Measurements from ENCODE around the gene BASP1.
A peak's percentile ranks its signal among the peaks of the same experiment; 100 is the strongest.

The BASP1 gene, protein sequence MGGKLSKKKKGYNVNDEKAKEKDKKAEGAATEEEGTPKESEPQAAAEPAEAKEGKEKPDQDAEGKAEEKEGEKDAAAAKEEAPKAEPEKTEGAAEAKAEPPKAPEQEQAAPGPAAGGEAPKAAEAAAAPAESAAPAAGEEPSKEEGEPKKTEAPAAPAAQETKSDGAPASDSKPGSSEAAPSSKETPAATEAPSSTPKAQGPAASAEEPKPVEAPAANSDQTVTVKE

DNA sequence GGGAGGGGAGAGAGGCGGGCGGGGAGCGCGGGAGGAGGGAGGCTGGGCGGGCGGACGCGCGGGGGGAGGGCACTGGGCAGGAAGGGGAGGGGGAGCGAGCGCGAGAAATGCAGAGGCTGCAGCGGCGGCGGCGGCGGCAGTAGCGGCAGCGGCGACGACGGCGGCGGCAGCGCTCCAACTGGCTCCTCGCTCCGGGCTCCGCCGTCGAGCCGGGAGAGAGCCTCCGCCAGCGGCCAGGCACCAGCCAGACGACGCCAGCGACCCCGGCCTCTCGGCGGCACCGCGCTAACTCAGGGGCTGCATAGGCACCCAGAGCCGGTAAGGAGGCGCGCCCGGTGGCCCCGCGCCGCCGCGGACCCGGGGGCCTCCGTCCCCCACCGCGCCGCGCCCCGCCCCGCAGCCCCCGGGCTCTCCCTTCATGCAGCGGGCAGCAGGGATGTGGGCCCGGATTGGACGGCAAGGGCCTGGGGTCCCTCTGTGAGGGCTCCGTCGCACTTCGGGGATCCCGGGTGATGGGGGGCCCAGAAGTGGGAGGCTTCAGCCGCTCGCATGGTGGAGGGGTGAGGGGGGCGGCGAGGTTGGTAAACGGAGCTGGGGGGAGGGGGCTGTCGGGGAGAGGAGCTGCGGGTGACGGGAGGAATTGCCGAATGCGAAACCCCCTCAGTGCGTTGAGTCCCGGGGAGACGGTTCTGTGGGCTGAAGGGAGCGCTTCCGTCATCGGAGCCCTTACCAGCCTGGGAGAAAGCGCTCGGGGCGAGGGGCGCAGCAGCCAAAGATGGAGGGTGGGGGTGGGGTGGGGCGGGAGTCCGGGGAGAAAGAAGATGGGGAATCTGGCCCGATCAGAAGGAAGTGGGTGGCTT lies at the start of gene BASP1:
TSS of gene BASP1 (plus strand) at position 139 of the 860 bp plus-strand sequence. CDS start 57,586 bp downstream, outside the sequence.
- peak; percentile 69 to 90 for DNase-seq

DNA sequence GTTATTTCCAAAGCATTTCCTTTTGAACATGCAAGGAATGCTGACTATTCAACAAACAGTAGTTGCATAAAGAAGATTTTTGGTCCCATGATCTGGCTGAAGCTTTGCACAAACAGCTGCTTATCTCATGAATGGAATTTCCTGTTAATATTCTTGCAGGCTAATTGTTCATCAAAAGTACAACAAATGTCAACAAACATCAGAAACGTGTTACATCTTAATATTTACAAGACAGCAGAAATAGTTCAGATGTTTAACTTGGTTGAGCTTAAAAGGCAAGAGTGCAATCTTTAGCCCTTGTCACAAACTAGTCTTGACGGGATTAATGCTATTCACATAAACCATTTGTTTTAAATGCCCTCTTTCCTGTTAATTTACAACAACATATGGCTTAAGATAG lies 47.9 kb upstream of the BASP1 start:
- no peak for DNase-seq

DNA sequence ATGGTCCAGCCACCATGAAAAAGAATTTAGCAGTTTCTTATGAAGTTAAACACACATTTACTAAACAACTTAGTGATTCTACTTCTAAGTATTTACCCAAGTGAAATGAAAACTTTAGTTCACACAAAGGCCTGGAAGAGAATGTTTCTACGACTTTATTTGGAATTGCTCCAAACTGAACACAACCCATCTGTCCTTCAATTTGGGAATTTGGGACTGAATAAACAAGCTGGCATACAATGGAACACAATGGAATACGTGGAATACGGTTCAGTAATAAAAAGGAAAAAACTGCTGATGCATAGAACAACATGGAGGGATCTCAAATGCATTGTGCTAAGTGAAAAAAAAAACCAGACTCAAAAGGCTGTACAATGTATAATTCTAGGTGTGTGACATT lies 44.6 kb upstream of the BASP1 start:
- DNase-seq = peak; percentile 71 to 81

DNA sequence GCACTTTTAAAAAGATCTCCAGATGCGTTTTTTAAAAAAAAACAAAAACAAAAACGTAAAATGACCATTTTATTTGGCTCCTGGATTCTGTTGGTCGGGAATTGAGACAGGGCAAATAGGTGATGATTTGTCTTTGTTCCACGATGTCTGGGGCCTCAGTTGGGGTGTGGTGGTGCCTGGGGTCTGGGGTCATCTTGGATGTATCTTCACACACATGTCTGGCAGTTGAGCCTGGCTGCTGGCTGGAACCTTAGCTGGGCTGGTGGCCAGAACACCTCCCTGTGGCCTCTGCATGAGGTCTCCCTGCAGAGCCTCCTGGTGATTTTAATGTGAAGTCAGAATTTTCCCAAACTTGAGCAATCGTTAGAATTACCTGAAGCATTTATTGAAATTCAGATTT lies 42.5 kb upstream of the BASP1 start:
- peak in 1 of 2 experiments; percentile 44 for DNase-seq

DNA sequence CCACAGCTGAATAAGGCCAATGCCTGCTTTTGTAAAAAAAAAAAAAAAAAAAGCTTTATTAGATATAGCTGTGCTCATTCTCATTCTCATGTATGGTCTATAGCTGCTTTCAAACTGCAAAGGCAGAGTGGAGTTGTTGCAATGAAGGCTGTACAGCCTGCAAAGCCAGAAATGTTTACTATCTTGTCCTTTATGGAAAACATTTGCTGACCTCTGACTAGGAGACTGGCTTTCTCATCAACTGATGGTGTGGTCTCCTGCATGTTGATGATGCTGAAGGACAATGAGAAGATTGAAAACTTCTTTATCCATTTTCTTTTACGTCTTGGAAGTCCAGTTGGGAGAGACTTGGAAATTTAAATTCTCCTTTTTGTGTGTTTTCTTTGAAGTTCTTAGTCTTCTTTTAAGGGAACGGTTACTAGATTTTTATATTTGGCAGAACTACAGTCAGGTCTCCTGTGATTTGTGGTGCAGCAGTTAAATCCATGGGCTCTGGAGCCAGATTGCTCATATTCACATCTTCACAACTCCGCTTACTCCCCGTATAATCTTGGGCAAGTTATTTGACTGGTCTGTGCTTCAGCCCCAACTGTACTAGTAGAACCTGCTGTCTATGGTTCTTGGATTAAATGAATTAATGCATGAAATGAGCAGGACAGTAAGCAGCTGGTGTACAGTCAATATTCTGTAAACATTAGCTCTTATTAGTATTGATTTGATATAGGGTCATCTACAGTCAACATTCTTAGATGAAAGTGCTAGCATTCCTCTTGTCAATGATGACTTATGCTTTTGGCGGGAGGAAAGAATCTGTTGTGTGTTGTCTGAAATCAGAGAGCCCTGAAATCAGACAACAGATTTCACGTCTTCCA lies 39.7 kb upstream of the BASP1 start:
- no peak for DNase-seq

DNA sequence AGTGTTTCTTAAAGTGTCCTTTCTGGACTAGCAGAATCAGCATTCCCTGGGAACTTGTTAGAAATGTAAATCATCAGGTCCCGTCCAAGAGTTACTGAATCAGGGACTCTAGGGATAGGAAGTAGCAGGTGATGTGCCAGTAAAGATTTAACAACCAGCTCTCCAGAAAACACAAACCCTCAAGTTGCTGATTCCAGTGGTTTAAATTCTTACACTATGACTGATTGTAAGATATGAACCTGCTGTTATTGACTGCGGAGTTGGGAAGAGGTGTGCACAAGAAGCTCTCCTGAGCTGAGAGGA lies 39.1 kb upstream of the BASP1 start:
- no peak for DNase-seq

DNA sequence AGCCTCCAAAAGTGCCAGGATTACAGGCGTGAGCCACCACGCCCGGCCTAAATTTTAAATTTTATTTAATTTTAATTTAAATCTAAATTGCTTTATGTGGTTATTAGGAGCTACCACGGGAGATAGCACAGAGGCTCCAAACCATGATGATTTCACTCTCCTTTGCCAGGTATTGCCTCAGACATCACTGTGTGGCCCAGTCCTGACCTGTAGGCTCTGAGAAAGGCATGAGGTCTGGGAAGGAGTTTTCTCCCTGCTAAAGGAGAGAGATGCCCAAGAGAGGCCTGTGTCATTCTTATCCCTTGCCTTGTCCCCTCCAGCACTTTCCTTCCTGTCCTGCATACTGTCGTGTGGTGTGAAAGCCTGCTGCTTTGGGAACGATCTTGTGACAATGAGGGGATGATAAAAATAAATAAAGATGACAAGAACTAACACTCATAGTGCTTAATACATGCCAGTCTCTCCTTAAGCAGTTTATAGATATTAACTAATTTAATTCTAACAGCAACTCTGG lies 37.0 kb upstream of the BASP1 start:
- no peak for DNase-seq

DNA sequence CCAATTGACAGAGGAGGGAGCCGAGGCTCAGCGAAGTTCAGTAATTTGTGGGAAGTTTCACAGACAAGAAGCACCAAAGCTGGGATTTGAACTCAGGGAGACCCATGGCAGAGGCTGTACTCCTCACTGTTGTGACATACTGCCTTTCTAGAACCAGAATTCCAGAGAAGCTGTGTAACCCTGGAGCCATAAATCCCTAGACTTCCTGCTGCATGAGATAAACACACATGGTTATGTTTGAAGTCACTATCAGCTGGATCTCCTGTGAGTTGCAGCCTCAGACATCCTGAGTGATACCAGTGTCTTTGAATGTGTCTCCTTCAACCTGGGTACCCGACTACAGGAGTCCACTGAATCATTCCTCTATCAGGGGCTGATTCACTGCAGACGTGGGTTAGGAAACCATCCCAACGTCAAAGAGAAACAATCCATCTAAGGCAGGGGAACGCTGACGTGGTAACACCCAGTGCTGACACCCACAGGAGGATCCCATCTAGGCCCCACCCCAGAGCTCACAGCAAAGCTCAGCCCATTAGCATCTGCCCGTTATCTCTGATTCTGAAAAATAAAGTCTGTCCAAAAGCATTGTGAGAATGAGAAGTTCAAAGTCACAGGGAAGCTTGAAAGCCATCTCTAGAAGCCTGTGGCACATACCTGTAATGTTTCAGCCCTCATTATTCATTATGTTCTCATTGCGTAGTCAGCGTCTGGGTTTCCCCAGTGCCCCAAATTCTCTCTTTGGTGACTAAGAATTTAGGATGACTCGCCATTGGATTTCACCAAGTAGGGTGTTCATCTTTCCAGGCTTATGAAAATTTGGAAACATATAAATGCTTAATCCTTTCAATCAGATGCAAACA lies 36.3 kb upstream of the BASP1 start:
- DNase-seq = no peak

DNA sequence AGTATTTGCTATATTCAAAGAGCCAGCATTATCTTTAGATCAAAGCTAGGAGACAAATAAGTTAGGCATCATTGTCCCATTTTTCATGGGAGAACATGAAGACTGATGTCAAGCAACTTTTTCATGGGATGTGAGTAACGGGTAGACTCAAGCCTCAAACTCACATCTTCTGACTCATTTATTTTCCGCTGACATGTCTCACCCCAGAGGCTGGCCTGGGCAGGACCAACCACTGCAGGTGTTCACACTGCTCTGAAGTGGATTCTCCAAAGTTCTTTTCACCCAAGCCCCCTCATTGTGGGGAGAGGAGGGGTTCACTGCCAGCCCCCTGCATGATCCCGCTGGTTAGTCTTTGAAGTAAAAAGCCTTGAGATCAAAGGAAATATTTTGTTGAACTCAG lies 34.9 kb upstream of the BASP1 start:
- DNase-seq = no peak

DNA sequence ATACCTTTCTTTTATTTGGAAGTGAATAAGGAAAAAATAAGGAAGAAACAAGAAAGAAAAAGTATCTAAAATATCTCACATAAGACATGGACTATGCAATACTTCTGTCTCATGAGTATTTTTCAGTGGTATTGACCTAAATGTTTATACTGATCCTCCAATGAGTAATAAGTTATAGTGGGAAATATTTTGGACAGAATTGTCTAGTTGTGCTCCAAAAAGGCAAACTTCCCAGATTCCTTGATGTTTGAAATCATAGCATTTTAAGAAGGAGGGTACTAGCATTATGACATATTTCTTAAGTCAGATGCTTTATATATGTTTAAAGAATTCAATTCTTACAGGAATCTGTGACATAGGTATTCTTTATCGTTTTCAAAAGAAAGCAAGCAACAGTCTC lies 34.5 kb upstream of the BASP1 start:
- no peak for DNase-seq

DNA sequence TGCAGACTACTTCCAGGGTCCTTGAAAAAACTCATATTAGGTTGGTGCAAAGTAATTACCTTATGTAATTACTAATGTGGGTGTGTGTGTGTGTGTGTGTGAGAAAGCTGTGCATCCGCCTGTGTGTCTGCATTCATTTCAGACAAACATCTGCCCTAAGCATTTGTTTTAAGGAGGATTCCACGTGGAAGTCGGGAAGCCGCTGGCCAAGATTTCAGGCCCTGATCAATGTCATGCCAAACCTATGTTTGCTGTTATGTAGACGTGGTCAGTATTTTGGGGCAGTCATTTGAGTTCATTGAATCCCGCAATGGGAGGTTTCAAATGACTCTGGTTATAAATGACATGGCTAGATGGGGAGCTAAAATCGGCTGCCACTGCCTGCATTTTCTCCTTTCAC lies 33.6 kb upstream of the BASP1 start:
- no peak for DNase-seq

DNA sequence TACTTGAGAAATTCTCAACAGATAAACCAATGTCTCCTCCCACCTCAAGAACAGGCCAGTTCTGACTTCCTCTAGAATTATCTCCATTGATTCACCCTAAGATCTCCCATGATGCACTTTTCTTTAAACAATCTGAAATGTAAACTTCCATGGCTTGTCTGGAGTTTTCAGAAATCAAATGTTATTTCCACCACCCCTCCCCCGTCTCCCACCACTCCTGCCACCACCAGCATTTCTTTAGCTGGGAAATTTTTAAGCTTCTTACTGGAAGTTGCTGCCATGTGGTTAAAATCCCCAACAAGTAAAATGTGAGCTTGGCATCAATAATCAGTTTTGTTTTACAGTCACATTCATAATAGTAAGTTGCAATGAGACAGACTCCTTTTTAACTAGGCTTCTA lies 32.8 kb upstream of the BASP1 start:
- no peak for DNase-seq

DNA sequence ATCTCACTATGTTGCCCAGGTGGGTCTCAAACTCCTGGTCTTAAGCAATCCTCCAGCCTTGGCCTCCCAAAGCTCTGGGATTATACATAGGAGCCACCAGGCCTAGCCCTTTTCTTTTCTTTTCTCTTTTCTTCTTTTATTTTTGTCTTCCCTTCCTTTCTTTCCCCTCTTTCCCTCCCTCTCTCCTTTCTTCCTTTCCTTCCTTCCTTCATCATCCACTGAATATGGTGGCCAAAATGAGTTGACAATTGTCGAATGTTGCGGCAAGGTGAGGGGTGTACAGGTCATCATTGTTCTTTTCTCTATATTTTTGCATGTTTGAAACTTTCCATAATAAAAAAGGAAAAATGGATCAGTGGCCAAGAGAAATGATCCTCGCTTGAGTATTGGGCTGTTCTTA lies 32.1 kb upstream of the BASP1 start:
- no peak for DNase-seq

DNA sequence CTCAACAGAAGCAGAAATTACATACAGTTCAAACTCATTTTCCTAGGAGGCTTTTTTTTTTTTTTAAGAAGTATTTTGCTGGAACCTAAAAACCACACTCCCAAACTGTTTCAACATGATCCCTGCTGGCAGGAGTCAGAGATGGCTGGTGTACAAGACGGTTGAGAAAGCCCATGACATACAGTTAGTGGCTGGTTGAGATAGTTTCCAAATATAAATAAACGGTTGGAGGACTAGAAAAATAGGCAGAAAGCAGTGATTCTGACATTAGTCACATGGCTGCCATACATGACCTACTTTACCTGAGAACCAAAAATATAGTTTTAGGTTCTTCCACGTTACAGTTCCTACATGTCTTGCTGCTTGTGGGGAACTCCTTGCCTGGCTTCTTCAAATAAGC lies 31.7 kb upstream of the BASP1 start:
- DNase-seq = peak in 1 of 2 experiments; percentile 59

DNA sequence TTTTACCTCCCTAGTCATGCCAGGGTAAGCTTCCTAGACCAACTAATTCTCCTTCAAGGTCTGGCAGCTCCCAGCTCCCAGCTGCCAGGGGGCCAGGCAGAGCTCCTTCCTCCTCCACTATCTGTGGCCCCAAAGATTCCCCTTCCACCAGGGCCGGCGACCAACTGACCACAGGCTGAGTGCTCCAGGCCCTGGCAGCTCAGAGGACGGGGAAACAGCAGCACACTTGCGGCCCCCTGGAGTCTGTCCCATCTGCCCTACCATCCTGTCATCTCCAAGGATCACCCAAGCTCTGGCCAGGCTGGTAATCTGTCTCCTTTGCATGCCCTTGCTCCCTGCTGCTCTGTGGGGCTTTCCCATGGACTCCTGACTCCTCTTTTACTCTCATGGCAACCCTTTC lies 31.2 kb upstream of the BASP1 start:
- peak in 1 of 2 experiments; percentile 42 for DNase-seq

DNA sequence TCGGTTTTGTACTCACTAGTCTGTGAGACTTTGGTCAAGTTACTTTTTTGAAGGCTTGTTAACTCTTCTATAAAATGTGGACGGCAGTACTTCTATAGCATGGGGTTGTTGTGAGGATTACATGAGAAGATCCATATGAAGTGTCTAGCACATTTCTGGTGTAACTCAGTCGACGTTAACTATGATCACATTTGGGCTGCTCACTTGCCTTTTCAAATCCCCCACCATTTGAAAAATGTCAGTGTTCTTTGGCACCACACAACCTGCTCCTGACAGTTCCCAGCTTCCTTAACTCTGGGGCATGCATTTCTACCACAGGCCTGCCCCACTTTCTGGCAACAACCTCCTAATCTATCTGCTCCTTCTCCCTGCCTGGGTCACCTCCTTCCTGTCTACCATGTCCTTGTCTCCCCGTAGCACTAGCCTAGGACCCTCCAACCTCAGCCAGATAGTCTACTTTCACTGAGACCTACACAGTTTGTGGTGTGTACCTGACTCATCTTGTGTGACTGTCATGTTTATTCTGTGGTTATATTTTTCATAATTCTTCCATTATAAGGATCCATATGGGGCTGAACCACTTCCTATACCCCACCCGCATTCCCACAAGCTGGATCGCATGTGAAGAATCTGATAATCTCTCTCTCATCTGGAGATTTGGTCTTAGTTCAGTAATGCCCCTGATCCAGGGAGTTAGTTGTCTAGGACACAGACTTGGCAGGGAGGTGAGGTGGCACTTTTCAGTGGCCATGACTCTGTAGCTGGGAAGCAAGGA lies 30.2 kb upstream of the BASP1 start:
- no peak for DNase-seq

DNA sequence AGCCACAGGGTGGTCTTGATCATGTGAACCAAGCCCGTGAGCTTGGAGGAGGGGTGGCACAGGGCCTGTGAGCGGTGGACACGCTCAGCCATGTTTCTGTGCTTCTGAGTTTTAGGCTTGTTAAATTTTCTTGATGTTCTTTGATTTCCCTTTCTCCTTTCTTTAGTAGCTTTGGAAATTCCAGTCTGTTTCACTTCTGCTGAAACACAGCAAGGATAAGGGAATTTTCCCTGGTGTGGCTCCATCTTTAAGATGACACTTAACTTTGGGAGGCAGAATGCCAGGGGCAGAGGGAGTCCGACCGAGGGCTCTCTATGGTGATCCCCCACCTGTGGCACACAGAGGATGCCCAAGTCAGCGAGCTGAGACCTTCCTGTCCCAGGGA lies 29.7 kb upstream of the BASP1 start:
- DNase-seq = no peak

DNA sequence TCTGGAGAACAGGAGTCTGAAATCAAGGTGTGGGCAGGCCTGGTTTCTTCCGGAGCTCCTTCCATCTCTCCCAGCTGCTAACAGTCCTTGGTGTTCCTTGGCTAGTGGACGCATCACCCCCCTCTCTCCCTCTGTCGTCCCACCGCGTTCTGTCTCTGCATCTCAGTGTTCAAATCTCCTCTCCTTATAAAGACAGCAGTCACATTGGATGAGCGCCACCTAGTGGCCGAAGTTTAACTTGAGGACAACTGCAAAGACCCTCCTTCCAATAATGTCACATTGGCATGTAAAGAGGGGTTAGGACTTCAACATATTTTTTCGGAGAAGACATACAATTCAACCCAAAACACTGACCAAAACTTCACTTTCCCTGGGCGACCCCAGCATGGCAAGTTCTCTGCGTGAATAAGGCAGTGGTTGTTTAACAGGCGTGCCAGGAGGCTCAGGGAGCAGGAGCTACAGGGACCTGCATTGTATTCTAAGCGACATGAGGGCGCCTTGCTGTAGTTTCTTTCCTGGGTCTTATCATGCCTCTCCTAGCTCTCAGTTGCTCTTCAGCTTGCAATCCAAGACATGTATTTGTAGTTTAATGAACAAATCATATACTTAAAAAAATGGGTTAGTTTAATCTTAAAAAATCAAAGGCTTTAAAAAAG lies 27.9 kb upstream of the BASP1 start:
- DNase-seq = peak; percentile 97

DNA sequence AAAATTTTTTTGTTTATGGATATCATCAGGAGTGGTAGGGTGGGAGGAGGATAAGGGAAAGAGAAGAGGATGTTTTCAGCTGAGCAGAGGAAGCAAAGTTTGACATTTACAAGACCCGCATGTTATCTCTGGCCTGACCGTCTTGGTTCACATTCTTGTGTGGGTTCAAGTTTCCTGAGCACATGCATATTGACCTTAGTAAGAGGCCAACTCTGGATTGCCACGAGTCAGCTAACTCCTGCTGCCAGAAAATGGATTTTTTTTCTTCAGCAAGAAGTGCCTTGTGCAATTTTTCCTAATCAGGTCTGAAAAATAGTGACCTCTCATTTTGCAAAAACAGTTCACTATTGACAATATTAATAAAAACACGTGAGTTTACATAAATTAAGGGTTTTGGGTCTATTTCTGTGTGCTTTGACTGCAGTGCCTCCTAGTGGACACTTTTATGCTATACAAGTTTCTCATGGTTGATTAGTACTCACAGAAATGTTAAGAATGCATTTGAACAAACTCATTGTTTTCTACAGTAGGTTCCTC lies 27.1 kb upstream of the BASP1 start:
- peak; percentile 79 to 84 for DNase-seq

DNA sequence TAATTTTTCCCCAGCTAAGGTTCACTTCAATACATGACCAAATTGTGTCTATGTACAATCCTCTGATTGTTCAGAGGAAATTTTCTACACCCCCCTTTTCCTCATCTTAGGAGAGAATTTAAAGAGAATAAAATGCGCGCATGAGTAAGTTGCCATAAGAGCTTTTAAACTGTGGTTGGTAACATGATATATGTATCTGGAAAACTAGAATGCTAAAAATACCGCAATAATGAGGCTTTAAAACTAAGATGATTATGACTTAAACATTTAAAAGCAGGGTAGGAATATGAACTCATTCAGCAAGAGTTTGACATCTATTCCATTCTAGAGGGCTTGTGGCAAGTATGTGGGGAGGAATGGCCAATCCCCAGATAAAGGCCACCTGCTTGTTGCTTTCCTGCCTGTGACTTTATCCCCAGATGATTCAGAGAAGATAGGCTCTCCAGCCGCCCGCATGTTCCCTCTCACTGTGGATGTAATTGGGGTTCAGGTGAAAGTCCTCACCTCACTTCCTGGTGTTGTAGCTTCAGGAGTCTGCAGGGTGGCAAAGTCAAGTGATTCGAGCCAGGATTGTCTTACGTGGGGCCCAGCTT lies 26.5 kb upstream of the BASP1 start:
- DNase-seq = no peak
